ENCODE data around the gene TPSG1. TPM values are rescaled to one million over a fixed set of nuclear protein-coding genes. Genes with fewer than 3 reads are reported as not detected.

The TPSG1 gene
- total and polyA plus RNA-seq, 2 experiments from 2014 or later, result 0.81 TPM; not detected in 1

DNA sequence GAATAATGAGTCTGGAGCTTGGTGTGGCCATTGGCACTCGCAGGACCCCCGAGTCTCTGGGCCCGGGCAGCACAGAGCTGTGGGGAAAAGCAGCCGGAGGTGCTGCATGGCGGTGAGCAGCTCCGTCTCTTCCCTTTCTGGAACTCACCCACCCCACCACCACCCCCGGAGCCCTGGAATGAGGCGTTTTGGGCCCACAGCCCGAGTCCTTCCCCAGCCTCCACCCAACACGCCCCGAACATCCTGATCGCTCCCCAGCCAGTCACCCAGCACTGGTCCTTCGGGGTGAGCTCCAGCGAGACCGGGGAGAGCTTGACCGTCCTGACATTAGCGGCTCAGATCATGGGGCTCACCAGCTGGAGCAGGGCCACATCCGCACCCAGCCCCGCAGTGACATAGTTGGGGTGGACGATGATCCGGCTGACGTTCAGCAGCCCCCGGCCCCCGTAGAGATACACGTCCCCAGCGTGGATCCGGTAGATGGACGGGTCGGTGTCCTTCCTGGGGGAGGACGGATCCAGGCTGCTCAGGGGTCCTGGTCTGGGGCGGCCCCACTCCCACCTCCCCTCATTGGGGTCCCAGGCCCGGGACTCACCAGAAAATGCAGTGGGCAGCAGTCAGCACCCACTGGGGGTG, 37.3 kb upstream of the TPSG1 start (continued):
- TF ChIP-seq, protein P1, sequence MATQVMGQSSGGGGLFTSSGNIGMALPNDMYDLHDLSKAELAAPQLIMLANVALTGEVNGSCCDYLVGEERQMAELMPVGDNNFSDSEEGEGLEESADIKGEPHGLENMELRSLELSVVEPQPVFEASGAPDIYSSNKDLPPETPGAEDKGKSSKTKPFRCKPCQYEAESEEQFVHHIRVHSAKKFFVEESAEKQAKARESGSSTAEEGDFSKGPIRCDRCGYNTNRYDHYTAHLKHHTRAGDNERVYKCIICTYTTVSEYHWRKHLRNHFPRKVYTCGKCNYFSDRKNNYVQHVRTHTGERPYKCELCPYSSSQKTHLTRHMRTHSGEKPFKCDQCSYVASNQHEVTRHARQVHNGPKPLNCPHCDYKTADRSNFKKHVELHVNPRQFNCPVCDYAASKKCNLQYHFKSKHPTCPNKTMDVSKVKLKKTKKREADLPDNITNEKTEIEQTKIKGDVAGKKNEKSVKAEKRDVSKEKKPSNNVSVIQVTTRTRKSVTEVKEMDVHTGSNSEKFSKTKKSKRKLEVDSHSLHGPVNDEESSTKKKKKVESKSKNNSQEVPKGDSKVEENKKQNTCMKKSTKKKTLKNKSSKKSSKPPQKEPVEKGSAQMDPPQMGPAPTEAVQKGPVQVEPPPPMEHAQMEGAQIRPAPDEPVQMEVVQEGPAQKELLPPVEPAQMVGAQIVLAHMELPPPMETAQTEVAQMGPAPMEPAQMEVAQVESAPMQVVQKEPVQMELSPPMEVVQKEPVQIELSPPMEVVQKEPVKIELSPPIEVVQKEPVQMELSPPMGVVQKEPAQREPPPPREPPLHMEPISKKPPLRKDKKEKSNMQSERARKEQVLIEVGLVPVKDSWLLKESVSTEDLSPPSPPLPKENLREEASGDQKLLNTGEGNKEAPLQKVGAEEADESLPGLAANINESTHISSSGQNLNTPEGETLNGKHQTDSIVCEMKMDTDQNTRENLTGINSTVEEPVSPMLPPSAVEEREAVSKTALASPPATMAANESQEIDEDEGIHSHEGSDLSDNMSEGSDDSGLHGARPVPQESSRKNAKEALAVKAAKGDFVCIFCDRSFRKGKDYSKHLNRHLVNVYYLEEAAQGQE (IDR thresholded peaks at IDR 0.05; ENCODE audit: unreplicated experiment), result no peak
- TF ChIP-seq, protein P2, sequence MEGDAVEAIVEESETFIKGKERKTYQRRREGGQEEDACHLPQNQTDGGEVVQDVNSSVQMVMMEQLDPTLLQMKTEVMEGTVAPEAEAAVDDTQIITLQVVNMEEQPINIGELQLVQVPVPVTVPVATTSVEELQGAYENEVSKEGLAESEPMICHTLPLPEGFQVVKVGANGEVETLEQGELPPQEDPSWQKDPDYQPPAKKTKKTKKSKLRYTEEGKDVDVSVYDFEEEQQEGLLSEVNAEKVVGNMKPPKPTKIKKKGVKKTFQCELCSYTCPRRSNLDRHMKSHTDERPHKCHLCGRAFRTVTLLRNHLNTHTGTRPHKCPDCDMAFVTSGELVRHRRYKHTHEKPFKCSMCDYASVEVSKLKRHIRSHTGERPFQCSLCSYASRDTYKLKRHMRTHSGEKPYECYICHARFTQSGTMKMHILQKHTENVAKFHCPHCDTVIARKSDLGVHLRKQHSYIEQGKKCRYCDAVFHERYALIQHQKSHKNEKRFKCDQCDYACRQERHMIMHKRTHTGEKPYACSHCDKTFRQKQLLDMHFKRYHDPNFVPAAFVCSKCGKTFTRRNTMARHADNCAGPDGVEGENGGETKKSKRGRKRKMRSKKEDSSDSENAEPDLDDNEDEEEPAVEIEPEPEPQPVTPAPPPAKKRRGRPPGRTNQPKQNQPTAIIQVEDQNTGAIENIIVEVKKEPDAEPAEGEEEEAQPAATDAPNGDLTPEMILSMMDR (conservative IDR thresholded peaks at IDR 0.05; ENCODE audit: low read depth in 2 of 2), result no peak
- no peak for TF ChIP-seq ZNF114 (CRISPR knock-in tag; IDR thresholded peaks at IDR 0.05)
- TF ChIP-seq EZH2phosphoT487 (IDR thresholded peaks at IDR 0.05; ENCODE audit: unreplicated experiment), result no peak
- no peak for TF ChIP-seq EZH2 (IDR thresholded peaks at IDR 0.05; ENCODE audit: low read depth, unreplicated experiment)
- TF ChIP-seq POLR2AphosphoS5 (IDR thresholded peaks at IDR 0.05; ENCODE audit: low read depth), result no peak

DNA sequence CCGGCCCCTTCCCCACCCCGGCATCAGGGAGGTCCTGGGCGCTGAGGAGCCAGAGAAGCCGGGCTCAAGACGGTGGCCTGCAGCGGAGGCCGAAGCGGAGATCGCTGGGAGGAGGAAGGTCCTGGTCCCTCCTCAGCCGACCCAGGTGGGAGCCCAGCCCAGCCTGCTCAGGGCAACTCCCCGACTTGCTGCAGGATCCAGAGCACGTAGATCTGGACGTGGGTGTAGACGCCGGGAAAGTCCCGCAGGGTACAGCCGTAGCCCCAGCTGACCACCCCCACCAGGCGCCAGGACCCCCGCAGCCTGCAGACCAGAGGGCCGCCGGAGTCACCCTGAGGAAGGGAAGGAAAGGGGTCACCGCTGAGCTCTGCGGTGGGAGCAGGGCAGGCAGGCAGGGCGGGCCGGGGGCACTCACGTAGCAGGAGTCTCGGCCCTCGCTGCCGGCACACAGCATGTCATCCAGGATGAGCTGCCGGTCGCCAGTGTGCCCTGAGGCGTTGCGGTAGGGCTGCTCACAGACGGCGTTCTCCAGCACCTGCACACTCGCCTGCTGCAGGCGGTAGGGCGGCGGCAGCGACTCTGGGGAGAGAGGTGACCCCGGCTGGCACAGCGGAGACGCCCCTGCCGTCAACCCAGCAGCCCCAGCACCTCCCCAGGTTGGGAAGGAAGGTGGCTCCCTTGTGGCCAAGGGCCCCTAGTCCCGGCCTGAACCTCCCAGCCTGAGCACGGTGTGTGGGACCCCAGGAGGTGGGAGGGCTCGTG, 36.2 kb upstream of the TPSG1 start:
- H3K27ac ChIP-seq (ENCODE audit: low read depth), result no peak overlapping the region
- ATAC-seq, result peak; percentile 63
- no peaks in the 10 kb centered on the region for H3F3A ChIP-seq (replicated peaks; ENCODE audit: low read depth)
- H3K36me3 ChIP-seq (ENCODE audit: insufficient read depth), result no peaks in the 10 kb centered on the region
- H3K4me3 ChIP-seq, result no peak overlapping the region
- Mint-ChIP-seq H3K27ac (no peak overlapping the region), H3K4me1 (peaks cover 11% of the 10 kb centered on the region), H3K36me3 (ENCODE audit: low read depth) (no peaks in the 10 kb centered on the region), H3K27me3 (ENCODE audit: insufficient read depth, low read depth, poor library complexity) (peaks cover 32% of the 10 kb centered on the region), H3K4me3 (no peak overlapping the region), H3K9me3 (peaks cover 12% of the 10 kb centered on the region)
- H2AFZ ChIP-seq, result peak overlapping the region; percentile 47; the same call in 1 of the 2 replicates
- no peaks in the 10 kb centered on the region for H3K4me1 ChIP-seq (ENCODE audit: insufficient read depth)
- TF ChIP-seq, protein P2 (conservative IDR thresholded peaks at IDR 0.05; ENCODE audit: low read depth in 2 of 2), result 0 out of 4 replicates have a peak, but pooled peaks of 1 of the 2 experiments have one; percentile 1
- TF ChIP-seq EZH2phosphoT487 (IDR thresholded peaks at IDR 0.05; ENCODE audit: unreplicated experiment), result no peak
- H3K27me3 ChIP-seq (ENCODE audit: insufficient read depth), result no peaks in the 10 kb centered on the region
- no peaks in the 10 kb centered on the region for H3K9me2 ChIP-seq (ENCODE audit: insufficient read depth)
- peak; percentile 68 for DNase-seq (ENCODE audit: low spot score)
- 0 out of 2 replicates have a peak, but pooled peaks cover 2% of the 10 kb centered on the region for H4K20me1 ChIP-seq (replicated peaks; ENCODE audit: insufficient read depth)
- H3K4me2 ChIP-seq, result no peak overlapping the region
- H3K79me2 ChIP-seq (replicated peaks; ENCODE audit: insufficient read depth), result no peaks in the 10 kb centered on the region

Measured in GM23338 (cell line).